ENCODE measurements around the gene AGER.

AGER gene
- 6.1 to 15.9 (median 7.1) reads per million in 3 donors for total RNA-seq

DNA sequence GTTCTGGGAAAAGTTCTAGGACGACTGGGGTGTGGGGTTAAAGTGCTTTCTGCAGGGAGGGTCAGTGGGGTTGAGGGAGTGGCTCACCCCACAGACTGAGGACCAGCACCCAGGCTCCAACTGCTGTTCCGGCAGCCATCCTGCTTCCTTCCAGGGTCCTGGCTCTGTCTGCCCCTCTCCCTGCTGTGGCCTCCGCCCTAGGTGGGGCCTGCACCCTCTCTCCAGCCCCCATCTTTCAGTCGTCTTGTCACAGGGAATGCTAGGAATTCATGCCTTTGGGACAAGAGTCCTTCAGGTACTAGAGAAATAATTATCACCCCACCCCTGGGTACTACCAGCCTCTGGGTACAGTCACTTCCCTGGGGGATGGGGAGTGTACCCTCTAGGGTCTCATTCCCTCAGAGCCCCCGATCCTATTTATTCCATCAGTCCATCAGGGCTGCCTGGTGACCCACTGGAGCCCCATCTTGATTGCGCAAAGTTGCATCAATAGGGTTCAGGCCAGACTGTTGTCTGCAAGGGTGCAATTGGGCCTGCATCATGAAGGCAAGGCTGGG, at the start of gene AGER:
TSS of gene AGER (minus strand) at position 170 of the 557 bp plus-strand sequence. CDS start at position 139, 31 bp downstream.
- Histone ChIP-seq H3K27me3 (replicated peaks; ENCODE audit: control insufficient read depth, insufficient read depth, low read length, poor library complexity, severe bottlenecking) (no peaks in the 10 kb centered on the region), H3K9me3 (ENCODE audit: control insufficient read depth, low read length) (no peaks in the 10 kb centered on the region), H3K4me1 (ENCODE audit: control insufficient read depth, insufficient read depth, low read length, poor library complexity, severe bottlenecking) (peaks cover 34% of the 10 kb centered on the region), H3K27ac (ENCODE audit: insufficient read depth, low read length, poor library complexity, severe bottlenecking) (peak within 1 kb of the TSS; percentile 68), H3K36me3 (ENCODE audit: control insufficient read depth, insufficient read depth, low read length) (peaks cover 60% of the 10 kb centered on the region), H3K4me3 (ENCODE audit: insufficient read depth, low read depth, low read length, poor library complexity, severe bottlenecking) (no peak within 1 kb of the TSS)
- no peak for DNase-seq

- H3K4me3 ChIP-seq (ENCODE audit: insufficient read depth, low read depth, low read length, poor library complexity, severe bottlenecking), result no peak overlapping the region
- no peak overlapping the region for H3K27ac ChIP-seq (ENCODE audit: insufficient read depth, low read length, poor library complexity, severe bottlenecking)
- no peak for DNase-seq
- no peaks in the 10 kb centered on the region for H3K9me3 ChIP-seq (ENCODE audit: control insufficient read depth, low read length)
- no peaks in the 10 kb centered on the region for H3K27me3 ChIP-seq (replicated peaks; ENCODE audit: control insufficient read depth, insufficient read depth, low read length, poor library complexity, severe bottlenecking)
- H3K4me1 ChIP-seq (ENCODE audit: control insufficient read depth, insufficient read depth, low read length, poor library complexity, severe bottlenecking), result no peaks in the 10 kb centered on the region
- no peaks in the 10 kb centered on the region for H3K36me3 ChIP-seq (ENCODE audit: control insufficient read depth, insufficient read depth, low read length)
These were observed 42.4 kb upstream of the AGER start for GRCh38 chr6:32226434-32226833.

GRCh38 chr6:32224696-32225095, 40.6 kb upstream of the AGER start:
- Histone ChIP-seq H3K4me1 (ENCODE audit: control insufficient read depth, insufficient read depth, low read length, poor library complexity, severe bottlenecking) (no peaks in the 10 kb centered on the region), H3K4me3 (ENCODE audit: insufficient read depth, low read depth, low read length, poor library complexity, severe bottlenecking) (no peak overlapping the region), H3K27ac (ENCODE audit: insufficient read depth, low read length, poor library complexity, severe bottlenecking) (no peak overlapping the region), H3K36me3 (ENCODE audit: control insufficient read depth, insufficient read depth, low read length) (no peaks in the 10 kb centered on the region), H3K27me3 (replicated peaks; ENCODE audit: control insufficient read depth, insufficient read depth, low read length, poor library complexity, severe bottlenecking) (no peaks in the 10 kb centered on the region), H3K9me3 (ENCODE audit: control insufficient read depth, low read length) (no peaks in the 10 kb centered on the region)
- no peak for DNase-seq

- no peaks in the 10 kb centered on the region for H3K27me3 ChIP-seq (replicated peaks; ENCODE audit: control insufficient read depth, insufficient read depth, low read length, poor library complexity, severe bottlenecking)
These were observed 39.5 kb upstream of the AGER start, which contains the start of gene NOTCH4 for GRCh38 chr6:32223258-32224235. TSS of gene NOTCH4 (minus strand) at chr6:32224067. CDS start at chr6:32223928, 139 bp downstream.

GRCh38 chr6:32222333-32223230, 38.5 kb upstream of the AGER start:
- Histone ChIP-seq H3K27ac (ENCODE audit: insufficient read depth, low read length, poor library complexity, severe bottlenecking) (no peak overlapping the region), H3K9me3 (ENCODE audit: control insufficient read depth, low read length) (no peaks in the 10 kb centered on the region), H3K36me3 (ENCODE audit: control insufficient read depth, insufficient read depth, low read length) (no peaks in the 10 kb centered on the region), H3K4me1 (ENCODE audit: control insufficient read depth, insufficient read depth, low read length, poor library complexity, severe bottlenecking) (no peaks in the 10 kb centered on the region), H3K27me3 (replicated peaks; ENCODE audit: control insufficient read depth, insufficient read depth, low read length, poor library complexity, severe bottlenecking) (no peaks in the 10 kb centered on the region), H3K4me3 (ENCODE audit: insufficient read depth, low read depth, low read length, poor library complexity, severe bottlenecking) (no peak overlapping the region)
- no peak for DNase-seq

More at GRCh38 chr6:32223258-32224235, 39.5 kb upstream of the AGER start, which contains the start of gene NOTCH4:
- no peak within 1 kb of the TSS for H3K4me3 ChIP-seq (ENCODE audit: insufficient read depth, low read depth, low read length, poor library complexity, severe bottlenecking)
- no peaks in the 10 kb centered on the region for H3K9me3 ChIP-seq (ENCODE audit: control insufficient read depth, low read length)
- H3K27ac ChIP-seq (ENCODE audit: insufficient read depth, low read length, poor library complexity, severe bottlenecking), result no peak within 1 kb of the TSS
- H3K36me3 ChIP-seq (ENCODE audit: control insufficient read depth, insufficient read depth, low read length), result no peaks in the 10 kb centered on the region
- no peak for DNase-seq
- H3K4me1 ChIP-seq (ENCODE audit: control insufficient read depth, insufficient read depth, low read length, poor library complexity, severe bottlenecking), result no peaks in the 10 kb centered on the region

DNA sequence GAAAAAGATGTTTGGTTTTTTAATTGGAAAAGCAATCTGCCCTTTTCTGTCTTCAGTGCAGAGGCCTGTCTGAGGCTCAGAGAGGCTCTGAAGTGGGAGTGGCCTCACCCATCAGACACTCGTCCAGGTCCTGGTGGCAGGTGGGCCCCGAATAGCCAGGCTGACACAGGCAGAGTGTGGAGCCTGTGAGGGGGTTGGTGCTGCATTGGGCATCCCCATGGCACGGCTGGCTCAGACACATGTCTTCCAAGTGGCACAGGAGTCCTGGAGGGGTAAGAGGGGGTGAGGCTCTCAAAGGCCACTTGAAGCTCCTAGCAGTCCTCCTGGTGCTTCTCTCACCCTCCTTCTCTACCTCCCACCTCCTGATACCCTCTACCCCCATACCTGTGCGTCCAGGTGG, 36.0 kb upstream of the AGER start:
- no peak overlapping the region for H3K27ac ChIP-seq (ENCODE audit: insufficient read depth, low read length, poor library complexity, severe bottlenecking)
- no peak overlapping the region for H3K4me3 ChIP-seq (ENCODE audit: insufficient read depth, low read depth, low read length, poor library complexity, severe bottlenecking)
- no peaks in the 10 kb centered on the region for H3K27me3 ChIP-seq (replicated peaks; ENCODE audit: control insufficient read depth, insufficient read depth, low read length, poor library complexity, severe bottlenecking)
- DNase-seq, result no peak
- H3K4me1 ChIP-seq (ENCODE audit: control insufficient read depth, insufficient read depth, low read length, poor library complexity, severe bottlenecking), result no peaks in the 10 kb centered on the region
- H3K9me3 ChIP-seq (ENCODE audit: control insufficient read depth, low read length), result no peaks in the 10 kb centered on the region
- H3K36me3 ChIP-seq (ENCODE audit: control insufficient read depth, insufficient read depth, low read length), result no peaks in the 10 kb centered on the region

GRCh38 chr6:32218167-32218566, 34.1 kb upstream of the AGER start:
- Histone ChIP-seq H3K27ac (ENCODE audit: insufficient read depth, low read length, poor library complexity, severe bottlenecking) (no peak overlapping the region), H3K4me1 (ENCODE audit: control insufficient read depth, insufficient read depth, low read length, poor library complexity, severe bottlenecking) (no peaks in the 10 kb centered on the region), H3K9me3 (ENCODE audit: control insufficient read depth, low read length) (no peaks in the 10 kb centered on the region), H3K36me3 (ENCODE audit: control insufficient read depth, insufficient read depth, low read length) (no peaks in the 10 kb centered on the region), H3K4me3 (ENCODE audit: insufficient read depth, low read depth, low read length, poor library complexity, severe bottlenecking) (no peak overlapping the region), H3K27me3 (replicated peaks; ENCODE audit: control insufficient read depth, insufficient read depth, low read length, poor library complexity, severe bottlenecking) (no peaks in the 10 kb centered on the region)
- no peak for DNase-seq

DNA sequence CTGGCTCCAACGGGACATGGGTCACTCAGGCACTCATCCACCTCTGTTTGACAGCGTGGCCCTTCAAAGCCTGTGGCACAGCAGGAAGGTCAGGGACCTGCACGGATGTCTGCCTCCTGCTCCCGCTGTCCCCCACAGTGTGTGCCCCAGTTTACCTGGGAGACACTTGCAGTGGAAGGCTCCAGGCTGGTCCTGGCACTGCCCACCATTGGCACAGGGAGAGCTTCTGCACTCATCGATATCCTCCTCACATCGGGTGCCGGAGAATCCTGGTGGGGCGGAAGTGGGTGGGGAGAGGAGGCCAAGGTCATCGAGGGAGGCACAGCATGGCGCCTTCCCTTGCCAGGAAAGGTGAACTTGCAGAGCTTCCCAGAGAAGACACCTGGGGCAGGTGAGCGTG, 32.9 kb upstream of the AGER start:
- H3K27me3 ChIP-seq (replicated peaks; ENCODE audit: control insufficient read depth, insufficient read depth, low read length, poor library complexity, severe bottlenecking), result no peaks in the 10 kb centered on the region
- no peak for DNase-seq
- H3K36me3 ChIP-seq (ENCODE audit: control insufficient read depth, insufficient read depth, low read length), result no peaks in the 10 kb centered on the region
- no peaks in the 10 kb centered on the region for H3K9me3 ChIP-seq (ENCODE audit: control insufficient read depth, low read length)
- no peaks in the 10 kb centered on the region for H3K4me1 ChIP-seq (ENCODE audit: control insufficient read depth, insufficient read depth, low read length, poor library complexity, severe bottlenecking)
- no peak overlapping the region for H3K4me3 ChIP-seq (ENCODE audit: insufficient read depth, low read depth, low read length, poor library complexity, severe bottlenecking)
- no peak overlapping the region for H3K27ac ChIP-seq (ENCODE audit: insufficient read depth, low read length, poor library complexity, severe bottlenecking)

DNA sequence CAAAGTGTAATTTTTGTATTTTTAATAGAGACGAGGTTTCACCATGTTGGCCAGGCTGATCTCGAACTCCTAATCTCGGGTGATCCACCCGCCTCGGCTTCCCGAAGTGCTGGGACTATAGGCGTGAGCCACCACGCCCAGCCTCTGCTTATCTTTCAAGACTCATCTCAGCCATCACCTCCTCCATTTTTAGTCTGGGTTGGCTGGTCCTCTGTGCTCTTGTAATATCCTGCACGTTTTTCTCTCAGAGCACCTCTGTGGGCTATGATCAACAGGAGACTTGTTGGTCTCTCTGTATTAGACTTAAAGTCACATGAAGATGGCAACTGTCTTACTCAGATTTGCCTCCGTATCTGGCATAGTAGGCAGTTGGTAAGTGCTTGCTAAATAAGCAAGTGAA, 32.2 kb upstream of the AGER start:
- Histone ChIP-seq H3K27me3 (replicated peaks; ENCODE audit: control insufficient read depth, insufficient read depth, low read length, poor library complexity, severe bottlenecking) (no peaks in the 10 kb centered on the region), H3K36me3 (ENCODE audit: control insufficient read depth, insufficient read depth, low read length) (no peaks in the 10 kb centered on the region), H3K4me1 (ENCODE audit: control insufficient read depth, insufficient read depth, low read length, poor library complexity, severe bottlenecking) (no peaks in the 10 kb centered on the region), H3K4me3 (ENCODE audit: insufficient read depth, low read depth, low read length, poor library complexity, severe bottlenecking) (no peak overlapping the region), H3K27ac (ENCODE audit: insufficient read depth, low read length, poor library complexity, severe bottlenecking) (no peak overlapping the region), H3K9me3 (ENCODE audit: control insufficient read depth, low read length) (no peaks in the 10 kb centered on the region)
- no peak for DNase-seq
